Measurements from ENCODE around the gene CYB5D1.

Gene CYB5D1

DNA sequence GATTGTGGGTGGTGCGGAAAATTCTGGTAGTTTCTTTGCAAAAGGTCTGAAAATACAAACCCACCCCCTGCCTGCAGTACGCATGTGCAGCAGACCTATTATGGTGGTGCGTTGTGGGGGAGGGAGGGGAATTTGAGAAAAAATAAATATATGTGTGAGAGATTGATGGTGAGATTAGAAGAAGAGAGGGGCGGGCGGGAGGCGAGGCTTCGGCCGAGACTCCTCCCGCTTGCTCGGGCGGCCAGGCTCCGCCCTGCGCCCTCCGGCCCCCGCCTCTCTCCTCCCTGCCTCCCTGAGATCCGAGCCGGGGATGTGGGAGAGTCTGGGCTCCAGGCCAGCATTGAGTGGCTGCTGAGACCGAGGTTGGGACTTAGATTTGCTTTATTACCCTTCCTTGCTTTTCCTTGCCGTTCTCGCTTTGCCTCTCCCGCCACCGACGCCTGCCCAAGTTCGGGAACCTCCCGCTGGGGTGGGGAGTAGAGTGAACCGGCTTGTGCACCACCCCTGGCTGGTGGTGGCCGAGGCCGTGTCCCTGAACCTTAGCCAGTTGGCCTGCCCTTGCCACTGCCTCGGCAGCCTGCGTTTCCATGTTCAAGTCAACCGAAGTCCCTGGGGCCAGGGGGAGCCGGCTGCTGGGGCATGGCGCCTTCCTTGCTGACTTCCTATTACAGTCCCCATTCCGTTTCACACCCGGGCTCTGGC is 29.8 kb downstream of the CYB5D1 start:
- DNase-seq (ENCODE audit: low read depth in 1 of 2, low spot score in 1 of 2): peak; percentile 56 to 71
- Histone ChIP-seq H3K4me3 (replicated peaks; ENCODE audit: insufficient read depth, low read length) (peak overlapping the region; percentile 57), H3K27me3 (ENCODE audit: insufficient read depth, poor library complexity, severe bottlenecking) (no peaks in the 10 kb centered on the region), H3K27ac (replicated peaks) (peak overlapping the region; percentile 92)
- TF ChIP-seq SPI1 (IDR thresholded peaks at IDR 0.05; ENCODE audit: borderline replicate concordance, low read depth): no peak

GRCh38 chr17:7888184-7888920 is 30.5 kb downstream of the CYB5D1 start, which contains the start of gene CHD3:
CHD3 (plus strand) TSS chr17:7888789; CDS start chr17:7889001, 212 bp downstream.
- no peak for DNase-seq (ENCODE audit: low read depth in 1 of 2, low spot score in 1 of 2)
- peak within 1 kb of the TSS; percentile 76 for H3K27ac ChIP-seq (replicated peaks)
- H3K27me3 ChIP-seq (ENCODE audit: insufficient read depth, poor library complexity, severe bottlenecking): no peaks in the 10 kb centered on the region
- TF ChIP-seq SPI1 (IDR thresholded peaks at IDR 0.05; ENCODE audit: borderline replicate concordance, low read depth): no peak
- TF ChIP-seq, protein P1, sequence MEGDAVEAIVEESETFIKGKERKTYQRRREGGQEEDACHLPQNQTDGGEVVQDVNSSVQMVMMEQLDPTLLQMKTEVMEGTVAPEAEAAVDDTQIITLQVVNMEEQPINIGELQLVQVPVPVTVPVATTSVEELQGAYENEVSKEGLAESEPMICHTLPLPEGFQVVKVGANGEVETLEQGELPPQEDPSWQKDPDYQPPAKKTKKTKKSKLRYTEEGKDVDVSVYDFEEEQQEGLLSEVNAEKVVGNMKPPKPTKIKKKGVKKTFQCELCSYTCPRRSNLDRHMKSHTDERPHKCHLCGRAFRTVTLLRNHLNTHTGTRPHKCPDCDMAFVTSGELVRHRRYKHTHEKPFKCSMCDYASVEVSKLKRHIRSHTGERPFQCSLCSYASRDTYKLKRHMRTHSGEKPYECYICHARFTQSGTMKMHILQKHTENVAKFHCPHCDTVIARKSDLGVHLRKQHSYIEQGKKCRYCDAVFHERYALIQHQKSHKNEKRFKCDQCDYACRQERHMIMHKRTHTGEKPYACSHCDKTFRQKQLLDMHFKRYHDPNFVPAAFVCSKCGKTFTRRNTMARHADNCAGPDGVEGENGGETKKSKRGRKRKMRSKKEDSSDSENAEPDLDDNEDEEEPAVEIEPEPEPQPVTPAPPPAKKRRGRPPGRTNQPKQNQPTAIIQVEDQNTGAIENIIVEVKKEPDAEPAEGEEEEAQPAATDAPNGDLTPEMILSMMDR (IDR thresholded peaks at IDR 0.05; ENCODE audit: insufficient read depth, low read length): no peak
- TF ChIP-seq POLR2AphosphoS5 (IDR thresholded peaks at IDR 0.05; ENCODE audit: low read depth): no peak
- TF ChIP-seq, protein P2, sequence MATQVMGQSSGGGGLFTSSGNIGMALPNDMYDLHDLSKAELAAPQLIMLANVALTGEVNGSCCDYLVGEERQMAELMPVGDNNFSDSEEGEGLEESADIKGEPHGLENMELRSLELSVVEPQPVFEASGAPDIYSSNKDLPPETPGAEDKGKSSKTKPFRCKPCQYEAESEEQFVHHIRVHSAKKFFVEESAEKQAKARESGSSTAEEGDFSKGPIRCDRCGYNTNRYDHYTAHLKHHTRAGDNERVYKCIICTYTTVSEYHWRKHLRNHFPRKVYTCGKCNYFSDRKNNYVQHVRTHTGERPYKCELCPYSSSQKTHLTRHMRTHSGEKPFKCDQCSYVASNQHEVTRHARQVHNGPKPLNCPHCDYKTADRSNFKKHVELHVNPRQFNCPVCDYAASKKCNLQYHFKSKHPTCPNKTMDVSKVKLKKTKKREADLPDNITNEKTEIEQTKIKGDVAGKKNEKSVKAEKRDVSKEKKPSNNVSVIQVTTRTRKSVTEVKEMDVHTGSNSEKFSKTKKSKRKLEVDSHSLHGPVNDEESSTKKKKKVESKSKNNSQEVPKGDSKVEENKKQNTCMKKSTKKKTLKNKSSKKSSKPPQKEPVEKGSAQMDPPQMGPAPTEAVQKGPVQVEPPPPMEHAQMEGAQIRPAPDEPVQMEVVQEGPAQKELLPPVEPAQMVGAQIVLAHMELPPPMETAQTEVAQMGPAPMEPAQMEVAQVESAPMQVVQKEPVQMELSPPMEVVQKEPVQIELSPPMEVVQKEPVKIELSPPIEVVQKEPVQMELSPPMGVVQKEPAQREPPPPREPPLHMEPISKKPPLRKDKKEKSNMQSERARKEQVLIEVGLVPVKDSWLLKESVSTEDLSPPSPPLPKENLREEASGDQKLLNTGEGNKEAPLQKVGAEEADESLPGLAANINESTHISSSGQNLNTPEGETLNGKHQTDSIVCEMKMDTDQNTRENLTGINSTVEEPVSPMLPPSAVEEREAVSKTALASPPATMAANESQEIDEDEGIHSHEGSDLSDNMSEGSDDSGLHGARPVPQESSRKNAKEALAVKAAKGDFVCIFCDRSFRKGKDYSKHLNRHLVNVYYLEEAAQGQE (IDR thresholded peaks at IDR 0.05; ENCODE audit: insufficient replicate concordance, low read depth): no peak
- TF ChIP-seq GABPA (IDR thresholded peaks at IDR 0.05; ENCODE audit: low read depth): no peak
- peak within 1 kb of the TSS; percentile 57 for H3K4me3 ChIP-seq (replicated peaks; ENCODE audit: insufficient read depth, low read length)

DNA sequence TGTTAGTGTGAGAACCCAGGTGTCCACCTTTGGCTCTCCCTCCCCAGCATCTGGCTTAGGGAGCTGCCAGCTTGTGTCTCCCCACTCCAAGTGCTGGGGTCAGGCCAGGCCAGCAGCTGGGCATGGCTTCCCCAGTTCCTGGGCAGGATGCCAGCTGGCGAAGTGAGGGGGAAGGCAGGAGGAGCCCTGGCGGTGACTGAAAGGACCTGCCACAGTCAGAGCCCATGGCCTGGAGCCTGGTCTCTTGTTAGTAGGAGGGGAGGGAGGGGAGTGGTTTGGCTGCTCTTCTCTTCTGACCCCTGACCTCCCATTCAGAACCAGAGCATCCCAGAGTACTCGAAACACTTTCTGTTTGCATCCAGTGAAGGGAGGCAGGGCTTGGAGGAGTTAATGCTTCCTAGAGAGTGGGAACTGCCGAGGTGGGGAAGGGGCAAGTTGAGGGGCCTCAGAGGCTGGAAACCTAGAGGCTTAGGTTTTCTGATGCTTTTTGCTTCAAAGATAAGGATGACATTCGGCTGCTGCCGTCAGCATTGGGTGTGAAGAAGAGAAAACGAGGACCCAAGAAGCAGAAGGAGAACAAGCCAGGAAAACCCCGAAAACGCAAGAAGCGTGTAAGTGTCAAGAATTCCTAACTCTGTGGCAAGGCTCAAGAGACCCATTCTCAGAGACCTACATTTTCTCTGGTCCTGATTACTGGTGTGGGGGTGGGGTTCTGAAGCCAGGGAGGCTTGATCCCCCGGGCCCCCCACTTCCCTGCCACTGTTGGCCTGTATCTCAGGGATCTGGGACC is 31.6 kb downstream of the CYB5D1 start:
- peak in 1 of 2 experiments; percentile 81 for DNase-seq (ENCODE audit: low read depth in 1 of 2, low spot score in 1 of 2)
- no peaks in the 10 kb centered on the region for H3K27me3 ChIP-seq (ENCODE audit: insufficient read depth, poor library complexity, severe bottlenecking)
- TF ChIP-seq POLR2AphosphoS5 (IDR thresholded peaks at IDR 0.05; ENCODE audit: low read depth): peak; percentile 44; the same call in 1 of the 2 replicates
- TF ChIP-seq, protein P2 (IDR thresholded peaks at IDR 0.05; ENCODE audit: insufficient replicate concordance, low read depth): no peak
- H3K4me3 ChIP-seq (replicated peaks; ENCODE audit: insufficient read depth, low read length): no peak overlapping the region
- H3K27ac ChIP-seq (replicated peaks): no peak overlapping the region

DNA sequence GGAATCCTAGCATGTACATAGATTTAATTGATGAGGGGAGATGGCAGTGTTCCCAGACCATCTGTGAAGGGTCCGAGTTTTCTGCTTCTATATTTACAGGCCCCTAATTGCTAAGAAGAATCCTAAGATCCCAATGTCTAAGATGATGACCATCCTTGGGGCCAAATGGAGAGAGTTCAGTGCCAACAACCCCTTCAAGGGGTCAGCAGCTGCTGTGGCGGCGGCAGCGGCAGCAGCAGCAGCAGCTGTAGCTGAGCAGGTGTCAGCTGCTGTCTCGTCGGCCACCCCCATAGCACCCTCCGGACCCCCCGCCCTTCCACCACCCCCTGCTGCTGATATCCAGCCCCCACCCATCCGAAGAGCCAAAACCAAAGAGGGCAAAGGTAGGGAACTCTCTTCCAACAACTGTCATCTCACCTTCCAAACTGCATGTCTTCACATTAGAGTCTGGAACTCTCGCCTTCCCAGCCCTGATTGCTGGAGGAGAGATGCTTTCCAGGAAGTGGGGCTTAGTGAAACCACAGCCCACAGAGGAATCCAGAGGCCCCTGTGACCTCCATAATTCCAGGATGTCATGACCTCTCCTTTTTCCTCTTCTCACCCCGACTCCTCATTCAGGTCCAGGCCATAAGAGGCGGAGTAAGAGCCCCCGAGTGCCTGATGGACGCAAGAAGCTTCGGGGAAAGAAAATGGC is 35.5 kb downstream of the CYB5D1 start:
- H3K27ac ChIP-seq (replicated peaks): no peak overlapping the region
- no peak overlapping the region for H3K4me3 ChIP-seq (replicated peaks; ENCODE audit: insufficient read depth, low read length)
- DNase-seq (ENCODE audit: low read depth in 1 of 2, low spot score in 1 of 2): no peak
- no peaks in the 10 kb centered on the region for H3K27me3 ChIP-seq (ENCODE audit: insufficient read depth, poor library complexity, severe bottlenecking)
- no peak for TF ChIP-seq POLR2AphosphoS5 (IDR thresholded peaks at IDR 0.05; ENCODE audit: low read depth)
- TF ChIP-seq, protein P1 (IDR thresholded peaks at IDR 0.05; ENCODE audit: insufficient read depth, low read length): no peak

Data from HL-60 (cell line).